SK-N-DZ (cell line): ENCODE results near the gene POU2AF1.
"Not testable (repeated sequence)": the region's sequence is repeated elsewhere in the genome, so short reads cannot be mapped to it uniquely, and the experiment has no call there.

ENCODE experiments used
- DNase-seq: peaks from one replicate; pipeline ENCODE4 v3.0.0-alpha.2; 2015; ENCODE audit warnings: low spot score

Gene POU2AF1

DNA sequence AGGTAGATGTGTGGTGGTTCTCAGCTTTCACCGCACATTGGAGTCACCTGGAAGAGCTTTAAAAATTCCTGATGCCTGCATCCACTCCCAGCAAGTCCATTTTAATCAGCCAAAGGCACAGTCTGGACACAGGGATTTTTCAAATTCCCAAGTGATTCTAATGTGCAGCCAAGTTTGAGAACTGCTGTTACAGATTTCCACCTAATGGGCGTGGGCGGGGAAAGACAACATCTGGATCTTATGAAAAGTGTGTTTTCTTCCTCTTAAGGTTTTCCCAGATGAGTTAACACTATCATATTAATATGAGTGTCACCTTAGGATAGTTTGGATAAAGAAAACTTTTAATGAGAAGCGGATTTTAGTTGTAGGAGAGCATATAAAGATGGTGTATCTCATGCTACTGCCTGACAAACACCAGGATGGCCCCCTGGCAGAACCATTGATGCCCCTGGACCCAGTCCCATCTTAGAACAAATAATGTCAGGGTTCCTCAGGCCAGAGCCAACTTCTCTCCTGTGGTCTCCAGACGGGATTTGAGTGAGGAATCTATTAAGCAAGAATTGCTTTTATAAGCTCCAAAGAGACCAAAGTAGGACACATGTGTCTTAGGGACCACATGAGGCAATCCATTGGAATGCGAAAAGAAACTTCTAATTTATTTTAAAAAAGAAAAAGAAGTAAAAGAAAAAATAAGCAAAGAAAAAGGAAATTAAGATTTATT lies 31.9 kb downstream of the POU2AF1 start:
- DNase-seq: no peak

DNA sequence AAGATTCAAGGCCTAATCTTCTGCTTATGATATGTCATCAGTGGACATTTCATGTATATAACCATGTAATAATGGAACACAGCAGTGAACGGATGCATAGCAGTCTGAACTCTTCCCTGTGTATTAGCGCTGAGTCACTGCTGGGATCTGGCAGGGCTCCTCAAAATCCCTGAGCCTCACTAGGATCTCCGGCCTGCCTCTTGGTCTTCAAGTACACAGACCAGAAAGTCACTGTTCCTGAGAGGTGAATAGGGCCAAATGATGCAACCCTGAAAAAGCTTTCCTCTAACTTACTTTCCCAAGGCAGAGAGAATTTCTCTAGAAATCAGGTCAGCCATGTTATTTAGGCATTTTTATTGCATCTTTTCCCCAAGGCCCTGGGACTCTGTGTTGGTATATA lies 35.0 kb downstream of the POU2AF1 start:
- no peak for DNase-seq

DNA sequence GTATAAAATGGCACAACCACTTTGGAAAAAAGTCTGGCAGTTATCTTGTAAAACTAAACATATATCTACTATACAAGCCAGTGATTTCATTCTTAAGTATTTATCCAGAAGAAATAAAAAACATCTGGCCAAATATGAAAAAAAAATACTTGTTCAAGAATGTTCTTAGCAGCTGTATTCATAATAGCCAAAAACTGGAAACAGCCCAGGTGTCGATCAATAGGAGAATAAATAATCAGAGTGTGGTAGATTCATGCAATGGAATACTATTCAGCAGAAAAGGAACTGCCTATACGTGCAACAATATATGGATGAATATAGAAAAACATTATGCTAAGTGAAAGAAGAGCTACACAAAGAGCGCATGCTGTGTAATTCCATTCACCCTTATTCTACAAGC lies 36.7 kb downstream of the POU2AF1 start:
- no peak for DNase-seq

DNA sequence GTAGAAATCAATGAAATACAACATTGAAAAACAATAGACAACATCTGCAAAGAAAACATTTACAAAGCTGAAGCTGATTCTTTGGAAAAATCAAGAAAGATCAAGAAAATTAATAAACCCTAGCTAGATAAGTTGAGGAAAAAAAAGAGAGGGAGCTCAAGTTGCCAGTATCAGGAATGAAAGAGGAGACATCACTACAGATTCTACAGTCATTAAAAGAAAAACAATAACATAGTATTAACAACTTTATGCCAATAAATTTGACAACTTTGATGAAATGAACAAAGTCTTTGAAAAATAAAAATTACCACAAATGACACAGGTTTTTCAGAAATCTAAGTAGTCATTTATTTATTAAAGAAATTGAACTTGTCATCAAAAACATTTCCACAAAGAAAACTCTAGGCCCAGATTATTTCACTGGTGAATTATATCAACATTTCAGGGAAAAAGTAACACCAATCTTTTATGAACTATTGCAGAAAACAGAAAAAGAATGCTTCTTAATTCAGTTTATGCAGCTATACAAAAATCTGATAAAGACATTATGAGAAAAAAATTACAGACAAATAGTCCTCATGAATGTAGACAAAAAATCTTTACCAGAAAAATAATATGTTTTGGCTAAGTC lies 39.2 kb downstream of the POU2AF1 start:
- DNase-seq: no peak

DNA sequence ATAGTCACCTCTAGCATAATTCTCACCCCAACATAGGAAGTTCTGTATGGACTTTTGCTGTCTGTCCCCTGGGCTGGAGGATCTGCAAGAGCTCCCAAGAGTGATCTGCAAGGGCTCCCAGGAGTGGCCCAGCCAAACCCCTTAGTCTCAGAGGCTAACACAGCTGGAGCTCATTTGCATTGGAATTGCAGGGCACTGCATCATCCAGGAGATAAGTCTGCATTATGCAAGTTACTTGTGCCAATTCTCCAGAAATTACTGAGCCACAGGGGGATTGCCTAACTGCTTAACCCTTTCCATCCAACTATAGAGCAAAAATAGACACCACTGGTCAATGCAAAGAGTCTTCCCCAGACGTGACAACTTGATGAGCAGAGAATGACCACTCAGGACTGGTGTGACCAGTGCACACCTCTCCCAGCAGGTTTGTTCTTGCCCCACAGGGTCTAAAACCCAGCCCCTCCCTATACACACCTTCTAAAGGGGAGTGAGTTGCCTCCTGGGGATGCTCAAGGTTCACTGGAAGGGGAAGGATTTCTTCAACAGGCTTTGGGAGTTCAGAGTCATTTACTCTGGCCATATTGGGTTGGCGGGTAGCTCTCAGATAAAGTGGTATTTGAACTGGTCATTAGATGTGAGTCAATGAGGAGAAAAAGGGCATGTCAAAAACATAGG lies 42.4 kb downstream of the POU2AF1 start:
- no peak for DNase-seq

DNA sequence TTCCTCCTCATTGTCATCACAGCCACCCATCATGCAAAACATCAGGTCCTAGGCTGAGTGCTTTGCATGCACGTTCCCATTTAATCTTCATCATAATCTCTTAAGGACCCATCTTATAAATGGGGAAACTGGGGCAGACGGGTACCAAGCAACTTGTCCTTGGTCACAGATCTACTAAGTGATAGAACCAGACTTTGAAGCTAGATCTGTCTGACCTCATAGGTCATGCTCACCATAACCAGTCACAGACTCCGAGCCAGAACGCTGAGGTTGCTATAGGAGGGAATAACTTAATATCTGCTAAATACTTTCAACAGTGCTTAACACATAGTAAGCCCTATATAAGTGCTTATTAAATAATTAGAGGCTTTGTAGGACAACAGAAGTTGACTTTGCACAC lies 43.0 kb downstream of the POU2AF1 start:
- DNase-seq: no peak

DNA sequence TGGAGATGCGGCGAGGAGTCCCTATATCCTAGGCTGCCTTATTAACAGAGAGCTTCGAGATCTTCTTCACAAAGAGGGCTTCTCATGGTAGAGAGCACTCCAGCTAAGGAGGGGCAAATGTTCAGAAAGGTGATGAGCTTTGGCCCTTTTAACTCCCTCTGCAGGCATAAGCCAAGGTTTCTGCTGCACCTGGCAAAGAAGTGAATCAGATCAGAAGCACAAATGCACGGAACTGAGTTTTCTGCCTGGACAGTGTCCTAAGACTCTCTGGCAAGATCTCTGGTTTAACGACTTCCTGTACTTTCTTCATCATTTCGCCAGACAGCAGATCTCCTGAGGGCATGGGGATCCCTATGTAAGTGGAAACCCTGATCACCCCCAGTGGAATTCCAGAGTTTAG lies 43.5 kb downstream of the POU2AF1 start:
- DNase-seq: no peak

DNA sequence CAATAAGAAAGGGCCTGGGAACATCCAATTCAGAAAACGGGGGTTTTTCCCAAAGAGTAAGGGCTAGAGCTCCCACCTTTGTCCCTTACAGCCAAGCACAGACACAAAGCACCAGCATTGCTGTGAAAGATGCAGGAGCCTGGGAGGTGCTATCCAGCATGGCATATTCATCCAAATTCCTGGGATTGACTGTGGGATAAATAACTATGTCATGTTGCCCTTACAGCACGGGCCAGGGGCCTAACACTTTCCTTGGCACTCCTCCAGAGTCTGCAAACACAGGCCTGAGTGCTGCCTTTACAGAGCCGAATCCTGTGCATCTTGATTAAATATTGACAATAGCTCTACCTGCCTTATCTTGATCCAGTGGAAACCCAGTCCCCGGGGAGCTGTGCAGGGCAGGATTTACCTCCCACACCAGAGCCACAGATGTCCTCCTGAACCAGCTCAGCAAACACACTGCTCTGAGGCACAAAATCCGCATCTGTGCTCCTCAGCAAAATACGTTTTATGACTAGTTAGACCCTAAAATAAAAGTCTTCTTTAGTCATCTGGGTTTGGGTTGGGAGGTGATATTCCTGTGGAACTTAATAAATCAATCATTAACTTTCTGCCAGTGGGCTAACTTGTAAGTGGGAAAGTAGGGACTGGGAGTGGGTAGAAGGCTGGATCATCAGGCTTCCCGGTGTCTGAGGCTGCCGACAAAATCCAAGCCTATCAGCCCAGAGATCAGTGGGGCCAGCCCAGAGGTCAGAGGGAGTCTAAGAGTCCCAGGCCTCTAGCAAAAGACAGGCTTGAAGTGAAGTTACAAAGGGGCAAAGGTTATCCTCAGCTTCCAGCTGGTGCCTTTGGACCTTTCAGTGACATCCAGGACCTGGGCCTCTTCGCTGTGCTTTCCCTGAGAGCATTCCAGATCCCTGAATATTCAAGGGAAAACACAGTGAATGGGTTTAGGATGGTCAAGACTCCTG lies 44.3 kb downstream of the POU2AF1 start:
- DNase-seq: peak; percentile 32

DNA sequence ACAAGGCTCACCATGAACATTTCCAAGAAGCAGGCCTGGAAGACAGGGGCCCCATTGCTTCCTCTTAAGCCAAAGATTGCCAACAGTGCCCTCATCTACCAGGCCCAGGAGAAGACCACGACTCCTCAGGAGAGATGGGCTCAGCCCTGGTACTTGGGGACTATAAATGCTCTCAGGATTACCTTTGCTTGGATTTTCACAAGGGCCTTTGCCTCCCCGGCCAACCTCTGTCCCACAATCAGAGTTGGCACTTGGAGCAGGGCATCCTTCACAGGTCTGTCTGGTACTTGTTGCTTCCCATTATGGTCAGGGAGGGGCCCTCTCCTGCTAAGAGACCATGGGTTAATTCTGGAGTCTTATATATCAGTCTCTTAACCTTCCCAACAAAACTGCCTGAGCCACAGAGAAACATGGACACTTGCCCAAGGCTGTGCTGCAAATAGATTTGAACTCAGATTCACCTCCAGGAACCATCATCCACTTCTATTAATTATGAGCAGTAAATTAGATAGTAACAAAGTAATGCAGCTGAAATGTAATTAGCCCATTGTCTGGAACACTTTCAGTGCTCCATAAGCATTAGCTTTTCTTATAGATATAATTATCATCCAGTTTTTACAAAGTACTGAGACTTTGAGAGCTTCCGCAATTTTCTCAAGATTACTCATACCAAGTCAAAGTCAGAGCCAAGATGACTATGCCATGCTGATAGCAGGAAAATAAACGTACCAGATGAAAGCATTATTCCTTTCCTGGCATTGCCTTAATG lies 47.2 kb downstream of the POU2AF1 start:
- DNase-seq: peak; percentile 21

DNA sequence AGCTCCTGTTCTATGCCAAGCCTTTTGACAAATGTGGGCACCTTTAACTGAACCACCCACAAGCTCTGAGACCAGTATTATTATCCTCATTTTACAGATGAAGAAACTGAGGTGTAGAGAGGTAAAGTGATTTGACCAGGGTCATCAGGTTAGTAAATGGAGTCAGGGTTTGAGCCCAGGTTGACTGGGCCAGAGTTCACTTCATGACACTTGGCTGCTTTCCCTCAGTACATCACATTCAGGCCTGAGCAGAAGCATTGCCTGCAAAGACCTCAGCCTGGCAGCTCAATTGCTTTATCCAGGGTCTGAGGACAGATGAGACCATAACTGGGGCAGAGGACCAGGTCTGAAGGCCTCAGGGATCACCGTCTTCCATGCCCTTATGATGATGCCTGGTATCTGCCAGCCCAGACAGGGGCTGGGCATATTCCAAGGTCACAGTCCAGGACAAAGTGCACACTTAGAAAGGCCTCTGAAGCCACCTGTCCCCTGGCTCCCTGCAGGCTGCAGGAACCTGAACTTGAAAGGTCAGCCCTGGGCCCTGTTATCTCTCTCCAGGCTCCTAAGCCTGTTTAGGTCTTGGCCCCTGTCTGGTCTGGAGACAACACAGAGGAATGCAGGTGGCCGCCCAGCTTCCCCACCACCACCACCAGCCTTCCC lies 48.7 kb downstream of the POU2AF1 start:
- DNase-seq: no peak

DNA sequence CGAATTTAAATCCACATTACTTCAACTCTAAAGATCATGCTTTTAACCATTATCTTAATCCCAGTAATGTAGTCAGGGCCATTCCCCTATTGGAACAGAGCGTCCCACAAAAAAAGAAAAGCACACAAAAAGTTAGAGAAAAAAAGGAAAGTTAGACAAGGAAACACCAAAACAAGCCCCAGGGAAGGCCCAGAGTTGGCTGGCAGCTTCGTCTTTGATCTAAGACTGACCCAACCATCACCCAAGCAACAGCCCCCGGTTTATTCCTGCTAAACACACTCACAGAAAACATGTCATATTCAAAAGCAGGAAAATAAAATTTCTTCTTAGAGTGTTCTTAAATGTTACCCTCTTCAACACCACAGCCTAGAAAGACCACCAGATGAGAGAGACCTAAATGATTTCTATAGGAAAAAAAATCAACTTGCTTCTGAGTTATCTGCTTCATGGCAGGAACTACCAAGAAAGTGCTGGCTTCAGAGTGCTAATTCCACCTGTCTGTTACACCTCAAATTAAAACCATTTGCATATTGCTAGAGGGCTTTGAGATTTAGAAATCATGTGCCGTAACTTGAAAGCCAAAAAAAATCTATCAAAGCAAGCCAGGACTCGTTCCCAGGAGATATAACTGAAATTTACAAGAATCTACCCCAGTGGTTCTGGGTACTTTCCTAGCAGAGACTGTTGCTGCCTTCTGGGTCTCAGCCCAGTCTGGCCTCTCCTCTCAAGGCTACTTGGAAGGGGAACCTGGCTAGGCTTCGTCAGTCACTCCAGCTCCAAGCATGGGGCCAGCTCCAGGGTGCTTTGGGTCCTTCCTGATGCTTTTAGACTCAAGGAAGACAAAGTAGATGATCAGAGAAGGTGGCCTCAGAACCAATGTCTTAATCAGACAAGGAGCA lies 49.5 kb downstream of the POU2AF1 start:
- DNase-seq: no peak

DNA sequence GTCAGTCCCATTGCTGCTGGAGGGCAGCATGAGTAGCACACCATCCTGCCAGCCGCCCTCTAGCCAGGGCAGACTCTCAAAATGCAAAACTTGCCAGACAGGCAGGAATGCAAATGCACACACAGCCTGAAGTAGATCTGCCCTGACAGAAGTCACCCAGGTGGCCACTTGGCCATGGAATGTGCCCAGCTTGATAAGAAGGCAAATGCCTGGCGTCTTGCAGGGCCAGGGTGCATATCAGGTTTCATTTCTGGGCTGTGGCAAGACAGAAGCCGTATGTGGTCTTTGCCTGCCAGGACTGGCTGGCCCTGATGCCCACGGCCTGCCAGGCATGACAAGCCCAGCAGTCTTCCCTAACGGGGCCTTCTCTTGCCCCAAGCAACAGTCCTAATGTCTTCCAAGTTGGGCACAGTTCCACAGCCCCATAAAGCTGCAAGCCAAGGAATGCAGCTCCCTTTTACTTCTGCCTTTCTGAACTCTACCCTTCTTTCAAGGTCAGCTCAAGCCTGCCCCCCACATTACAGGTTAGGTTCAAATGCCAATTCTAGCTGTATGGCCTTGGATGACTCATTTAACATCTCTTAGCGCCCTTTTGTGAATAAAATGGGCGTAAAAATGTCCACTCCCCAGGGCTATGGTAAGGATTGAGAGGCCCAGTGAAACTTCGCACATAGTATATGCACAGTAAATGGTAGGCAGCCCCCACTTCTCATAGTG lies 51.0 kb downstream of the POU2AF1 start:
- DNase-seq: no peak

DNA sequence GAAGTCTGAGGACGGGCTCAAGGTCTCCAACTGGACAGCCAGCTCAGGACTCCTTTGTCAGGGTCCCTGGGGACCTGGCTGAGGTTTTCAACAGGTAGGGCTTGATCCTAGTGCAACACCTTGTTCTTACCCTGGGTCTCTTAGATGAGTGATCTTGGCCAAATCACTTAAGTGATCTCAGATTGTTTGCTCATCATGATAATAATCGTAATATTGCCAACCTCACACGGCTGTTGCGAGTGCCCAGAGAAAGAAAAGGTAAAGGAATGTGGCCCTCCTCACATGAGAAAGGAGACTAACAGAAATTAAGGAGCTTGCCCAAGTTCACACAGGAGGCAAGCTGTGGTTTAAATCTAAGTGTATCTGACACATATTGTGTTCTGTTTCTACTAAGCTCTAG lies 52.3 kb downstream of the POU2AF1 start:
- no peak for DNase-seq

DNA sequence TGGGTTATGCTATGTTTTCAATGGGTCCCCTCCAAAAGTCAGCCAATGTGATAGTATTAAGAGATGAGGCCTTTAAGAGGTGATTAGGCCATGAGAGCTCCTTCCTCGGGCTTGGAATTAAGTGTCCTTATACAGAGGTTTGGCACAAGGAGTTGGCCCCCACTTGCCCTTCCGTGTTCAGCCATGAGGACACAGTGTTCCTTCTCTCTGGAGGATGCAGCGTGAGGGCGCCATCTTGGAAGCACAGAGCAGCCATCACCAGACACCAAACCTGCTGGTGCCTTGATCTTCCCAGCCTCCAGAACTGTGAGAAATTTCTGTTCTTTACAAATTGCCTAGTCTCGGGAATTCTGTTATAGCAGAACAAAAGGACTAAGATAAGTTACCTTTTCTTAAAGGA lies 53.8 kb downstream of the POU2AF1 start:
- no peak for DNase-seq

DNA sequence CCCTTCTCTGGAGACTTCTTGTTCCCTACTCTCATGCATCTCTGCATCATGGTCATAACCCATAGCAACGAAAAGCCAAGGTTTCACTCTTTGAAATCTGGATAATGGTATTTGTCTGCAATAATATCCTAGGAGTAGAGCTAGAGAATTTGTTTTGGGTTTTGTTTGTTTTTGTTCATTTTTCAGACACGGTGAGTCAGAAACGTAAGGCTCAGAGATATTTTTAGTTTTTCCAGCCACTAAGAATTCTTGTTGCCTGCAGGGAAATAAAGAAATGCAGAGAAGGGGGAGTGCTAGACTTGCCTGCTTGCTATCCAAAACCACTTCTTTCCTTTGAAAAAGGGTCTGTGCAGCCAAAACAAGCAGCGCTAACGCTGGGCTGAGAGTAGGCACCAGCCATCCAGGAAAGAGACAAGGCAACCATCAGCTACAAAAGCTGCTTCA lies 54.8 kb downstream of the POU2AF1 start:
- DNase-seq: no peak

DNA sequence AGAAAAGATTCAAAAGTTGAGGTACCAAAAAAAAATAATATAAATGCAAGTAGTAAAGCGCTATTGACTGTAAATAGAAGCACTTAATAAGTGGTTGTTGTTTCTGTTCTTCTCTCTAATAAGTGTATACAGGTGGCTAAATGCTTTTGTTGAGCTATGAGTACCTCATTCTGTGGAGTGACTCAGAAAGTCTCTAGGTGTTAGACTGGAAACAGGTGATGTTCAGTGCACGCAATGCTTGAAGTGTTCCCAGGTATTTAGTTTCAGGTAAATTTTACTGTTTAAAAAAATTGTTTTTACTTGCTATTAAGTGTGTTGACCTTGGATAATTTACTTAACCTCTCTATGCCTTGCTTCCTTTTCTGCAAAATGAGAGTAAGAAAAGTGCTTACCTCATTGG lies 56.5 kb downstream of the POU2AF1 start:
- DNase-seq: no peak

DNA sequence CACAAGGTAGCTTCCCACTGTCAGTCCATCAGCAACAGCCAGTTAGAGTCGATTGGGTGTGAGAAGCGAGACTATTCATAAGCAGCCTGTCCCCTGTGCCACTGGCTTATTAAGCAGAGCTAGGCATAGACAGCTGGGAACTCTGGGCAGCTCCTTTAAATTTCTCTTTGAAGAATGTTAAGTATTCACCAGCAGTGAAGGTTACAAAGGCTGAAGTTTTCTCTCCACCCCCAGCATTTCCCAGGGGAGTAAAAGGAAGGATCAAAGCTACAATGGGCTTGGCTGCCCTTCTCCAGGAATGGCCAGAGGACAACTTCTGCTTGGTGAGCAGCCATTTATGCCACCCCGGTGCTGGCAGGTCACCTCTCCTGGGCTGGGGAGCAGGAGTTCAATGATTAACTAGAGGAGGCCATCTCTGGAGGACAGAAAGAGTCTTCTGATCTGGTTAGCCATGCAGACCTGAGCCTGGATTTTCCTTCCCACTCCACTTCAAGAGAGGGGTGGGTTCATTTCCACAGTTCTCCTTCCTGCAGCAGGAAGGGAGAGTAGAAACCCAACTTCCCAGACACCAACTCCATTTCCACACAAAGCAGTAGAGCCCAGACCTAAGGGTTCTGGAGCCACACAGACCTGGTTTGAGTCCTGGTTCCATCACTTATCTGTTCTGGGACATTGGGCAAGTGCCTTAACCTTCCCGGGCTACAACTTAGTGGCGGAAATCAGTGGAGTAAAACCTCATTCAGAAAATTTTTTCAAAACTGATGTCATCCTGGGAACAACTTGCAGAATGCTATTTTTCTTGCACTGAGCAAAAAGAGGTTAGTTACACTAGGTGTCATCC lies 58.1 kb downstream of the POU2AF1 start:
- no peak for DNase-seq

DNA sequence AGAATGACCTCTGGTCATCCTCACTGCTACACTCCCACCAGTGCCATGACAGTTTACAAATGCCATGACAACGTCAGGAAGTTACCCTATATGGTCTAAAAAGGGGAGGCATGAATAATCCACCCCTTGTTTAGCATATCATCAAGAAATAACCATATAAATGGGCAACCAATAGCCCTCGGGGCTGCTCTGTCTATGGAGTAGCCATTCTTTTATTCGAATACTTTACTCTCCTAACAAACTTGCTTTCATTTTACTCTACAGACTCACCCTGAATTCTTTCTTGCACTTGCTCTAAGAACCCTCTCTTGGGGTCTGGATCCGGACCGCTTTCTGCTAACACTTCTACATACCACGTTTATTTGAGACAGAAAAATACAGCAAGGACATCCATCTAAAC lies 58.9 kb downstream of the POU2AF1 start:
- not testable (repeated sequence) for DNase-seq
